Measurements from ENCODE around the gene TMEM72.

GRCh38 chr10:44946205-44946604, 35.1 kb downstream of the TMEM72 start:
- TF ChIP-seq, protein P1, sequence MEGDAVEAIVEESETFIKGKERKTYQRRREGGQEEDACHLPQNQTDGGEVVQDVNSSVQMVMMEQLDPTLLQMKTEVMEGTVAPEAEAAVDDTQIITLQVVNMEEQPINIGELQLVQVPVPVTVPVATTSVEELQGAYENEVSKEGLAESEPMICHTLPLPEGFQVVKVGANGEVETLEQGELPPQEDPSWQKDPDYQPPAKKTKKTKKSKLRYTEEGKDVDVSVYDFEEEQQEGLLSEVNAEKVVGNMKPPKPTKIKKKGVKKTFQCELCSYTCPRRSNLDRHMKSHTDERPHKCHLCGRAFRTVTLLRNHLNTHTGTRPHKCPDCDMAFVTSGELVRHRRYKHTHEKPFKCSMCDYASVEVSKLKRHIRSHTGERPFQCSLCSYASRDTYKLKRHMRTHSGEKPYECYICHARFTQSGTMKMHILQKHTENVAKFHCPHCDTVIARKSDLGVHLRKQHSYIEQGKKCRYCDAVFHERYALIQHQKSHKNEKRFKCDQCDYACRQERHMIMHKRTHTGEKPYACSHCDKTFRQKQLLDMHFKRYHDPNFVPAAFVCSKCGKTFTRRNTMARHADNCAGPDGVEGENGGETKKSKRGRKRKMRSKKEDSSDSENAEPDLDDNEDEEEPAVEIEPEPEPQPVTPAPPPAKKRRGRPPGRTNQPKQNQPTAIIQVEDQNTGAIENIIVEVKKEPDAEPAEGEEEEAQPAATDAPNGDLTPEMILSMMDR (IDR thresholded peaks at IDR 0.05): no peak
- TF ChIP-seq EZH2 (IDR thresholded peaks at IDR 0.05; ENCODE audit: borderline replicate concordance, insufficient read depth, low read depth, low read length, poor library complexity, severe bottlenecking): no peak

Measured in B cell (primary cell).